HEK293 (cell line): ENCODE measurements around the gene MOG.

ENCODE experiments used
- EGR2 ChIP-seq: fragments of 450-650 bp; formaldehyde crosslinking; IDR thresholded peaks from 2 replicates; pipeline ENCODE4 v1.5.1; 2016; ENCODE audit warnings: low read depth, missing biosample characterization, missing genetic modification characterization
- GLI4 ChIP-seq: fragments of 450-650 bp; formaldehyde crosslinking; IDR thresholded peaks from 2 replicates; pipeline ENCODE4 v1.5.1; 2016; ENCODE audit warnings: missing biosample characterization, missing genetic modification characterization
- HOXD13 ChIP-seq: sonication (generic); formaldehyde crosslinking; IDR thresholded peaks from 2 replicates; pipeline ENCODE4 v1.8.0; 2022; ENCODE audit warnings: missing genetic modification reagents, borderline replicate concordance
- IKZF3 ChIP-seq: fragments of 450-650 bp; IDR thresholded peaks from 2 replicates; pipeline ENCODE4 v1.5.0; 2018; ENCODE audit warnings: missing biosample characterization, mild to moderate bottlenecking, missing genetic modification characterization, moderate library complexity
- RBAK ChIP-seq: fragments of 450-650 bp; formaldehyde crosslinking; IDR thresholded peaks from 2 replicates; pipeline ENCODE4 v1.5.1; 2016; ENCODE audit warnings: missing biosample characterization, missing genetic modification characterization
- SP2 ChIP-seq: fragments of 450-650 bp; formaldehyde crosslinking; IDR thresholded peaks from 2 replicates; pipeline ENCODE4 v1.5.1; 2016; ENCODE audit warnings: missing biosample characterization, missing genetic modification characterization
- ZNF132 ChIP-seq: fragments of 450-650 bp; formaldehyde crosslinking; IDR thresholded peaks from 2 replicates; pipeline ENCODE4 v1.5.1; 2017; ENCODE audit warnings: missing biosample characterization, missing genetic modification characterization, borderline replicate concordance
- ZNF133 ChIP-seq: fragments of 450-650 bp; formaldehyde crosslinking; IDR thresholded peaks from 2 replicates; pipeline ENCODE4 v1.5.1; 2016; ENCODE audit warnings: missing biosample characterization, missing genetic modification characterization
- ZNF16 ChIP-seq: fragments of 450-650 bp; formaldehyde crosslinking; IDR thresholded peaks from 2 replicates; pipeline ENCODE4 v1.5.1; 2016; ENCODE audit warnings: low read depth, missing biosample characterization, missing genetic modification characterization
- ZNF174 ChIP-seq: fragments of 450-650 bp; formaldehyde crosslinking; IDR thresholded peaks from 2 replicates; pipeline ENCODE4 v1.5.0; 2017; ENCODE audit warnings: missing biosample characterization, mild to moderate bottlenecking, missing genetic modification characterization
- ZNF223 ChIP-seq: fragments of 450-650 bp; formaldehyde crosslinking; IDR thresholded peaks from 2 replicates; pipeline ENCODE4 v1.5.1; 2016; ENCODE audit warnings: missing biosample characterization, missing genetic modification characterization
- ZNF248 ChIP-seq: fragments of 450-650 bp; formaldehyde crosslinking; IDR thresholded peaks from 2 replicates; pipeline ENCODE4 v1.5.1; 2017; ENCODE audit warnings: missing biosample characterization, missing genetic modification characterization
- ZNF423 ChIP-seq: fragments of 450-650 bp; formaldehyde crosslinking; IDR thresholded peaks from 2 replicates; pipeline ENCODE4 v1.5.1; 2016; ENCODE audit warnings: missing biosample characterization, missing genetic modification characterization
- ZNF473 ChIP-seq: fragments of 450-650 bp; formaldehyde crosslinking; IDR thresholded peaks from 2 replicates; pipeline ENCODE4 v1.5.1; 2017; ENCODE audit warnings: missing biosample characterization, missing genetic modification characterization
- ZNF48 ChIP-seq: fragments of 450-650 bp; formaldehyde crosslinking; IDR thresholded peaks from 2 replicates; pipeline ENCODE4 v1.5.1; 2016; ENCODE audit warnings: missing biosample characterization, missing genetic modification characterization
- ZNF596 ChIP-seq: fragments of 450-650 bp; IDR thresholded peaks from 2 replicates; pipeline ENCODE4 v1.5.0; 2018; ENCODE audit warnings: missing biosample characterization, mild to moderate bottlenecking, missing genetic modification characterization, moderate library complexity
- ZNF621 ChIP-seq: fragments of 450-650 bp; formaldehyde crosslinking; IDR thresholded peaks from 2 replicates; pipeline ENCODE4 v1.5.1; 2017; ENCODE audit warnings: missing biosample characterization, missing genetic modification characterization
- ZNF629 ChIP-seq: fragments of 450-650 bp; formaldehyde crosslinking; IDR thresholded peaks from 2 replicates; pipeline ENCODE4 v1.5.1; 2017; ENCODE audit warnings: missing biosample characterization, missing genetic modification characterization
- ZNF664 ChIP-seq: fragments of 450-650 bp; formaldehyde crosslinking; IDR thresholded peaks from 2 replicates; pipeline ENCODE4 v1.5.1; 2016; ENCODE audit warnings: missing biosample characterization, missing genetic modification characterization
- ZNF701 ChIP-seq: fragments of 450-650 bp; formaldehyde crosslinking; IDR thresholded peaks from 2 replicates; pipeline ENCODE4 v1.5.1; 2016; ENCODE audit warnings: missing biosample characterization, missing genetic modification characterization
- ZNF76 ChIP-seq: fragments of 450-650 bp; formaldehyde crosslinking; IDR thresholded peaks from 2 replicates; pipeline ENCODE4; 2016; ENCODE audit warnings: low read depth, missing biosample characterization, missing genetic modification characterization, borderline replicate concordance
- ZNF792 ChIP-seq: fragments of 450-650 bp; formaldehyde crosslinking; IDR thresholded peaks from 2 replicates; pipeline ENCODE4 v1.5.1; 2016; ENCODE audit warnings: missing biosample characterization, missing genetic modification characterization
- ZNF830 ChIP-seq: fragments of 450-650 bp; IDR thresholded peaks from 2 replicates; pipeline ENCODE4 v1.5.0; 2018; ENCODE audit warnings: missing biosample characterization, missing genetic modification characterization, low read depth, mild to moderate bottlenecking, moderate library complexity
- TF ChIP-seq, protein P1 (sequence below): fragments of 450-650 bp; formaldehyde crosslinking; IDR thresholded peaks from 2 replicates; pipeline ENCODE4 v1.5.1; 2016; ENCODE audit warnings: missing biosample characterization, missing genetic modification characterization
- TF ChIP-seq, protein P2 (sequence below): fragments of 450-650 bp; formaldehyde crosslinking; IDR thresholded peaks from 2 replicates; pipeline ENCODE4 v1.5.1; 2016; ENCODE audit warnings: missing biosample characterization, missing genetic modification characterization
- TF ChIP-seq, protein P3 (sequence below): fragments of 450-650 bp; formaldehyde crosslinking; IDR thresholded peaks from 2 replicates; pipeline ENCODE4 v1.5.1; 2016; ENCODE audit warnings: missing biosample characterization, missing genetic modification characterization
- TF ChIP-seq, protein P4 (sequence below): fragments of 450-650 bp; formaldehyde crosslinking; IDR thresholded peaks from 2 replicates; pipeline ENCODE4 v1.5.1; 2016; ENCODE audit warnings: missing biosample characterization, missing genetic modification characterization

The MOG gene

DNA sequence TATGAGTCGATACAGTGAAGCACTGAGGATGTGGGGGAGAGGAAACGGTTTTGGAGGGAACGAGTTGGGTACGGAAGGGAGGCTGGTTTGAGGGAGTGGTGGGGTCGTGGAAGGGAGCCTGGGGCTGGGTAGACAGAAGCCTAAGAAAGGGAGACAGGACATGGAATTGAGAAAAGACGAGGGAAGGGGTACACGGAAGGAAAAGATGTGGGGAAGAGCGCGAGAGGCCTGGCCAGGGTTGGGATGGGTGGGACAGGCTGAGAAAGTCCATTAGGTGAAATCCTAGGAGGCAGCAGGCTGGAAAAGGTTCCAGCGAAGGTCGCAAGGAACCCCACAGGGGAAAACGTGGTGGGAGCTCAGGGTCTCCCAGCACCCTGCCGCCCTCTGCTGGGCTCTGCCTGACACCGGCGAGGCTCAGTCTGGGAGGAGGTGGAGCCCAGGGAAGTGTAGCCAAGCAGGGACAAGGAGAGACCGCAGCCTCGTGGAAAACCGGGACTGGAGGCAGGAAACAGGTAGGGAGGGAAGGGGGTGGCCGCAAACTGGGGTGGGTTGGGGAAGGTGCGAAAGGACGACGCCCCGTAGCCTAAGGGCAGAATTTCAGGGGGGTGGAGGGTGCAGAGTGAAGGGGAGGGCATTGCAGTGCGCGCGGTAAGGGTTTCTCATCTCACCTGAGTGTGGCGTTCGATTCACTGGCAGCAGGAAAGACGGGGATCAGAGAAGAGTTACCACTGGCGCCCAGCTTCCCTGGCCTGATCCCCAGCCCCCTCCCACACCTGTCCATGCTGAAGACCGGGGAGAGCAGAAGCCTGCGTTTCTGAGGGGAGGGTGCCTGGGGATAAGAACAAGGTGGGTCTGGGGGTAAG is 28.2 kb upstream of the MOG start (continued):
- TF ChIP-seq, protein P1, sequence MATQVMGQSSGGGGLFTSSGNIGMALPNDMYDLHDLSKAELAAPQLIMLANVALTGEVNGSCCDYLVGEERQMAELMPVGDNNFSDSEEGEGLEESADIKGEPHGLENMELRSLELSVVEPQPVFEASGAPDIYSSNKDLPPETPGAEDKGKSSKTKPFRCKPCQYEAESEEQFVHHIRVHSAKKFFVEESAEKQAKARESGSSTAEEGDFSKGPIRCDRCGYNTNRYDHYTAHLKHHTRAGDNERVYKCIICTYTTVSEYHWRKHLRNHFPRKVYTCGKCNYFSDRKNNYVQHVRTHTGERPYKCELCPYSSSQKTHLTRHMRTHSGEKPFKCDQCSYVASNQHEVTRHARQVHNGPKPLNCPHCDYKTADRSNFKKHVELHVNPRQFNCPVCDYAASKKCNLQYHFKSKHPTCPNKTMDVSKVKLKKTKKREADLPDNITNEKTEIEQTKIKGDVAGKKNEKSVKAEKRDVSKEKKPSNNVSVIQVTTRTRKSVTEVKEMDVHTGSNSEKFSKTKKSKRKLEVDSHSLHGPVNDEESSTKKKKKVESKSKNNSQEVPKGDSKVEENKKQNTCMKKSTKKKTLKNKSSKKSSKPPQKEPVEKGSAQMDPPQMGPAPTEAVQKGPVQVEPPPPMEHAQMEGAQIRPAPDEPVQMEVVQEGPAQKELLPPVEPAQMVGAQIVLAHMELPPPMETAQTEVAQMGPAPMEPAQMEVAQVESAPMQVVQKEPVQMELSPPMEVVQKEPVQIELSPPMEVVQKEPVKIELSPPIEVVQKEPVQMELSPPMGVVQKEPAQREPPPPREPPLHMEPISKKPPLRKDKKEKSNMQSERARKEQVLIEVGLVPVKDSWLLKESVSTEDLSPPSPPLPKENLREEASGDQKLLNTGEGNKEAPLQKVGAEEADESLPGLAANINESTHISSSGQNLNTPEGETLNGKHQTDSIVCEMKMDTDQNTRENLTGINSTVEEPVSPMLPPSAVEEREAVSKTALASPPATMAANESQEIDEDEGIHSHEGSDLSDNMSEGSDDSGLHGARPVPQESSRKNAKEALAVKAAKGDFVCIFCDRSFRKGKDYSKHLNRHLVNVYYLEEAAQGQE, result no peak; the same call in 1 of the 2 replicates
- peak; percentile 26 for TF ChIP-seq ZNF629 (tag by site-specific recombination)
- TF ChIP-seq ZNF16 (tag by site-specific recombination), result no peak
- TF ChIP-seq ZNF423 (tag by site-specific recombination), result 0 out of 2 replicates have a peak, but pooled peaks have one; percentile 68
- TF ChIP-seq, protein P2, sequence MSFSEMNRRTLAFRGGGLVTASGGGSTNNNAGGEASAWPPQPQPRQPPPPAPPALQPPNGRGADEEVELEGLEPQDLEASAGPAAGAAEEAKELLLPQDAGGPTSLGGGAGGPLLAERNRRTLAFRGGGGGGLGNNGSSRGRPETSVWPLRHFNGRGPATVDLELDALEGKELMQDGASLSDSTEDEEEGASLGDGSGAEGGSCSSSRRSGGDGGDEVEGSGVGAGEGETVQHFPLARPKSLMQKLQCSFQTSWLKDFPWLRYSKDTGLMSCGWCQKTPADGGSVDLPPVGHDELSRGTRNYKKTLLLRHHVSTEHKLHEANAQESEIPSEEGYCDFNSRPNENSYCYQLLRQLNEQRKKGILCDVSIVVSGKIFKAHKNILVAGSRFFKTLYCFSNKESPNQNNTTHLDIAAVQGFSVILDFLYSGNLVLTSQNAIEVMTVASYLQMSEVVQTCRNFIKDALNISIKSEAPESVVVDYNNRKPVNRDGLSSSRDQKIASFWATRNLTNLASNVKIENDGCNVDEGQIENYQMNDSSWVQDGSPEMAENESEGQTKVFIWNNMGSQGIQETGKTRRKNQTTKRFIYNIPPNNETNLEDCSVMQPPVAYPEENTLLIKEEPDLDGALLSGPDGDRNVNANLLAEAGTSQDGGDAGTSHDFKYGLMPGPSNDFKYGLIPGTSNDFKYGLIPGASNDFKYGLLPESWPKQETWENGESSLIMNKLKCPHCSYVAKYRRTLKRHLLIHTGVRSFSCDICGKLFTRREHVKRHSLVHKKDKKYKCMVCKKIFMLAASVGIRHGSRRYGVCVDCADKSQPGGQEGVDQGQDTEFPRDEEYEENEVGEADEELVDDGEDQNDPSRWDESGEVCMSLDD, result peak; percentile 87
- no peak for TF ChIP-seq ZNF174 (tag by site-specific recombination)
- no peak for TF ChIP-seq HOXD13 (CRISPR knock-in tag)
- TF ChIP-seq ZNF132 (tag by site-specific recombination), result no peak
- no peak for TF ChIP-seq ZNF223 (tag by site-specific recombination)
- no peak for TF ChIP-seq ZNF248
- TF ChIP-seq ZNF701 (tag by site-specific recombination), result no peak
- TF ChIP-seq, protein P3, sequence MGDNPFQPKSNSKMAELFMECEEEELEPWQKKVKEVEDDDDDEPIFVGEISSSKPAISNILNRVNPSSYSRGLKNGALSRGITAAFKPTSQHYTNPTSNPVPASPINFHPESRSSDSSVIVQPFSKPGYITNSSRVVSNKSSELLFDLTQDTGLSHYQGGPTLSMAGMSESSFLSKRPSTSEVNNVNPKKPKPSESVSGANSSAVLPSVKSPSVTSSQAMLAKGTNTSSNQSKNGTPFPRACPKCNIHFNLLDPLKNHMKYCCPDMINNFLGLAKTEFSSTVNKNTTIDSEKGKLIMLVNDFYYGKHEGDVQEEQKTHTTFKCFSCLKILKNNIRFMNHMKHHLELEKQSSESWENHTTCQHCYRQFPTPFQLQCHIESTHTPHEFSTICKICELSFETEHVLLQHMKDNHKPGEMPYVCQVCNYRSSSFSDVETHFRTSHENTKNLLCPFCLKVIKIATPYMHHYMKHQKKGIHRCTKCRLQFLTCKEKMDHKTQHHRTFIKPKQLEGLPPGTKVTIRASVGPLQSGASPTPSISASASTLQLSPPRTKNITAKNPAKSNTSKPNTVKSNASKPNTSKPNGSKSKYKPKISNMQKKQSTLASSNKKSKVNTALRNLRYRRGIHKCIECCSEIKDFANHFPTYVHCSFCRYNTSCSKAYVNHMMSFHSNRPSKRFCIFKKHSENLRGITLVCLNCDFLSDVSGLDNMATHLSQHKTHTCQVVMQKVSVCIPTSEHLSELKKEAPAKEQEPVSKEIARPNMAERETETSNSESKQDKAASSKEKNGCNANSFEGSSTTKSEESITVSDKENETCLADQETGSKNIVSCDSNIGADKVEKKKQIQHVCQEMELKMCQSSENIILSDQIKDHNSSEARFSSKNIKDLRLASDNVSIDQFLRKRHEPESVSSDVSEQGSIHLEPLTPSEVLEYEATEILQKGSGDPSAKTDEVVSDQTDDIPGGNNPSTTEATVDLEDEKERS (tag by site-specific recombination), result no peak
- TF ChIP-seq ZNF664 (tag by site-specific recombination), result no peak
- TF ChIP-seq IKZF3 (tag by site-specific recombination), result peak; percentile 95
- 0 out of 2 replicates have a peak, but pooled peaks have one; percentile 19 for TF ChIP-seq ZNF76 (tag by site-specific recombination)
- TF ChIP-seq, protein P4, sequence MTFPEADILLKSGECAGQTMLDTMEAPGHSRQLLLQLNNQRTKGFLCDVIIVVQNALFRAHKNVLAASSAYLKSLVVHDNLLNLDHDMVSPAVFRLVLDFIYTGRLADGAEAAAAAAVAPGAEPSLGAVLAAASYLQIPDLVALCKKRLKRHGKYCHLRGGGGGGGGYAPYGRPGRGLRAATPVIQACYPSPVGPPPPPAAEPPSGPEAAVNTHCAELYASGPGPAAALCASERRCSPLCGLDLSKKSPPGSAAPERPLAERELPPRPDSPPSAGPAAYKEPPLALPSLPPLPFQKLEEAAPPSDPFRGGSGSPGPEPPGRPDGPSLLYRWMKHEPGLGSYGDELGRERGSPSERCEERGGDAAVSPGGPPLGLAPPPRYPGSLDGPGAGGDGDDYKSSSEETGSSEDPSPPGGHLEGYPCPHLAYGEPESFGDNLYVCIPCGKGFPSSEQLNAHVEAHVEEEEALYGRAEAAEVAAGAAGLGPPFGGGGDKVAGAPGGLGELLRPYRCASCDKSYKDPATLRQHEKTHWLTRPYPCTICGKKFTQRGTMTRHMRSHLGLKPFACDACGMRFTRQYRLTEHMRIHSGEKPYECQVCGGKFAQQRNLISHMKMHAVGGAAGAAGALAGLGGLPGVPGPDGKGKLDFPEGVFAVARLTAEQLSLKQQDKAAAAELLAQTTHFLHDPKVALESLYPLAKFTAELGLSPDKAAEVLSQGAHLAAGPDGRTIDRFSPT (tag by site-specific recombination), result no peak; the same call in 1 of the 2 replicates
- TF ChIP-seq ZNF473 (tag by site-specific recombination), result no peak
- no peak for TF ChIP-seq ZNF48 (tag by site-specific recombination)
- no peak for TF ChIP-seq ZNF621 (tag by site-specific recombination)
- TF ChIP-seq SP2 (tag by site-specific recombination), result peak; percentile 62
- TF ChIP-seq ZNF792, result no peak
- no peak for TF ChIP-seq EGR2
- TF ChIP-seq ZNF596 (tag by site-specific recombination), result no peak
- TF ChIP-seq ZNF830 (tag by site-specific recombination), result no peak
- no peak for TF ChIP-seq ZNF133
- 0 out of 2 replicates have a peak, but pooled peaks have one; percentile 39 for TF ChIP-seq RBAK (tag by site-specific recombination)
- TF ChIP-seq GLI4 (tag by site-specific recombination), result no peak
